Smooth muscle cell (in vitro differentiated cells): Measurements from ENCODE around the gene VPS4A. TPM values are rescaled to one million over a fixed set of nuclear protein-coding genes. Genes with fewer than 3 reads are reported as not detected.

ENCODE experiments used
- DNase-seq: peaks from one replicate; lab custom pipeline; 2025; ENCODE audit not compliant: unreplicated experiment; lab: John Stamatoyannopoulos, UW
- H2AFZ ChIP-seq: fragments of 200-600 bp; sonication (generic); 2 replicates; pipeline ENCODE4 v1.6.0; 2016; ENCODE audit warnings: antibody characterized with exemption, low read depth, mild to moderate bottlenecking
- H3F3A ChIP-seq: fragments of 200-600 bp; sonication (generic); 2 replicates; pipeline ENCODE4 v1.6.0; 2017; ENCODE audit warnings: antibody characterized with exemption, low read depth
- H3K27ac ChIP-seq: fragments of 200-600 bp; sonication (generic); 2 replicates; pipeline ENCODE4 v1.5.1; 2016; ENCODE audit warnings: low read depth, mild to moderate bottlenecking
- H3K27me3 ChIP-seq: fragments of 200-600 bp; sonication (generic); 2 replicates; pipeline ENCODE4 v1.6.1; 2016; ENCODE audit warnings: low read depth, mild to moderate bottlenecking
- H3K36me3 ChIP-seq: fragments of 200-600 bp; sonication (generic); 2 replicates; pipeline ENCODE4 v1.5.1; 2016; ENCODE audit warnings: low read depth
- H3K4me1 ChIP-seq: fragments of 200-600 bp; sonication (generic); 2 replicates; pipeline ENCODE4 v1.5.1; 2016; ENCODE audit warnings: low read depth
- H3K4me2 ChIP-seq: fragments of 200-600 bp; sonication (generic); 2 replicates; pipeline ENCODE4 v1.6.0; 2016; ENCODE audit warnings: mild to moderate bottlenecking
- H3K4me3 ChIP-seq: fragments of 200-600 bp; sonication (generic); 2 replicates; pipeline ENCODE4 v1.5.1; 2016; ENCODE audit warnings: mild to moderate bottlenecking
- H3K79me2 ChIP-seq: fragments of 200-600 bp; sonication (generic); 2 replicates; pipeline ENCODE4 v1.6.0; 2016; ENCODE audit warnings: low read depth, mild to moderate bottlenecking
- H3K9ac ChIP-seq: fragments of 200-600 bp; sonication (generic); 2 replicates; pipeline ENCODE4 v1.6.0; 2016; ENCODE audit warnings: low read depth
- H3K9me3 ChIP-seq: fragments of 200-600 bp; sonication (generic); replicated peaks from 2 replicates; pipeline ENCODE4 v1.5.1; 2016; ENCODE audit warnings: low read depth
- H4K20me1 ChIP-seq: fragments of 200-600 bp; sonication (generic); 2 replicates; pipeline ENCODE4 v1.6.0; 2016; ENCODE audit warnings: low read depth
- CTCF ChIP-seq: fragments of 200-600 bp; sonication (generic); IDR thresholded peaks from 2 replicates; pipeline ENCODE4 v1.5.1; 2017; ENCODE audit warnings: borderline replicate concordance, mild to moderate bottlenecking, antibody characterized with exemption; ENCODE audit not compliant: insufficient read depth, poor library complexity, severe bottlenecking
- WGBS: methylation state at CpG from one replicate; pipeline ENCODE4 v1.1.7; 2016; ENCODE audit warnings: low lambda C conversion rate; 5-methylcytosine and 5-hydroxymethylcytosine counted together
- polyA plus RNA-seq: library from polyadenylated mRNA; unstranded; fragments of >200 nt; fragmentation: Nextera tagmentation; extraction: Ambion mirVana; gene quantifications from 2 replicates; pipeline ENCODE4 v1.2.1, GENCODE V29; 2016
- total RNA-seq: library from RNA; depleted of rRNA; stranded (reverse); fragments of >200 nt; gene quantifications from 2 replicates; pipeline ENCODE4 v1.2.3, GENCODE V29; 2014

The VPS4A gene
- total and polyA plus RNA-seq, 2 experiments from 2014 or later, result 18.7 to 39.9 TPM

DNA sequence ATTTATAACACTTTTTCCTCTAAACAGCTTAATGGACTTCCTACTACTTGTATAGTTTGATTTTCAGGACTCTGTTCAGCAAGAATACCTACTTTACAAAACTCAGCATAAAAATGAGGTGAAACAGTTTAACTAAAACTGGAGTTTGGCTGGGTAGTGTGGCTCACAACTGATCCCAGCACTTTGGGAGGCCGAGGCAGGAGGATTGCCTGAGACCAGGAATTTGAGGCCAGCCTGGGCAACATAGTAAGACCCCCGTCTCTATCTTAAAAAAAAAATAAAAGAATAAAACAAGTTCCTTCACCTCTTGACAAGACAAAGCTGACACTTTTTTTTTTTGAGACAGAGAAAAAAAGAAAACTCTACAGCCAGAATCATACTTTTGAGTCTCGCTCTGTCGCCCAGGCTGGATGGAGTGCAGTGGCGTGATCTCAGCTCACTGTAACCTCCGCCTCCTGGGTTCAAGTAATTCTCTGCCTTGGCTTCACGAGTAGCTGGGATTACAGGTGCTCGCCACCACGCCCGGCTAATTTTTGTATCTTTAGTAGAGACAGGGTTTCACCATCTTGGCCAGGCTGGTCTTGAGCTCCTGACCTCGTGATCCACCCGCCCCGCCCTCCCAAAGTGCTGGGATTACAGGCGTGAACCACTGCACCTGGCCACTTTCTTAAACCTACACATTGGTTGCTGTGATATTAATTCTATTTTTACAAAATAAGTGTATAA lies 16.6 kb downstream of the VPS4A start:
- Histone ChIP-seq H3F3A (peaks cover 3% of the 10 kb centered on the region), H3K36me3 (no peaks in the 10 kb centered on the region), H3K27ac (peak overlapping the region; percentile 19), H3K9me3 (no peaks in the 10 kb centered on the region), H3K9ac (no peak overlapping the region), H3K4me1 (peaks cover 16% of the 10 kb centered on the region), H2AFZ (no peak overlapping the region), H4K20me1 (peaks cover 46% of the 10 kb centered on the region), H3K27me3 (no peaks in the 10 kb centered on the region), H3K4me3 (no peak overlapping the region), H3K79me2 (peaks cover 42% of the 10 kb centered on the region), H3K4me2 (no peak overlapping the region)
- no peak for DNase-seq
- 96% methylated on average over 14 of the region's 14 CpGs for WGBS
- TF ChIP-seq CTCF, result no peak

DNA sequence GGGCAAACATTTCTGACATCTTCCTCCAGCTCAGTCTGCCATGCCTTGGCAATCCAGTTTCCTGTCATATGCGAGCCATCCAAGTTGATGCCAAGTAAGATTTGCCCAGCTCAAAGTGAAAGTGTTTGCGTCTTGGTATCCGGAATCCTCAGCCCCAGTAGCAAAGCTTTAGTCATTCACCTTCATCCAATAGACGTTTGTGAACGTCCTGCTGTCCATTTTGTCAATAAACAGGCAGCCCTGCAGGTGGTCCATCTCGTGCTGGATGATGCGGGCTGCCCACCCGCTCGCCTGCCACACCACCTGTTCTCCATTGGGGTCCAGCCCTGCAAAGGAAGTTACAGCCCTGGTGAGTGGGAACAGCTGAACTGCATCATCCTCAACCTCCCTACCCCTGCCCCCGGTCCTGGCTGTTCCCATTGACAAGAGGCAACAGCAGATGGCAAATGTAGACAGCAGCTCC lies 17.7 kb downstream of the VPS4A start:
- H3K4me1 ChIP-seq, result peaks cover 16% of the 10 kb centered on the region
- peak overlapping the region; percentile 92 for H3K4me2 ChIP-seq
- no peaks in the 10 kb centered on the region for H3K9me3 ChIP-seq
- peaks cover 42% of the 10 kb centered on the region for H3K79me2 ChIP-seq
- 83% methylated on average over 10 of the region's 10 CpGs for WGBS
- no peak for DNase-seq
- H3K36me3 ChIP-seq, result no peaks in the 10 kb centered on the region
- H3F3A ChIP-seq, result peaks cover 3% of the 10 kb centered on the region
- peaks cover 41% of the 10 kb centered on the region for H4K20me1 ChIP-seq
- H3K9ac ChIP-seq, result no peak overlapping the region
- H3K27ac ChIP-seq, result no peak overlapping the region
- TF ChIP-seq CTCF, result no peak
- H3K4me3 ChIP-seq, result peak overlapping the region; percentile 82
- H2AFZ ChIP-seq, result no peak overlapping the region
- no peaks in the 10 kb centered on the region for H3K27me3 ChIP-seq

DNA sequence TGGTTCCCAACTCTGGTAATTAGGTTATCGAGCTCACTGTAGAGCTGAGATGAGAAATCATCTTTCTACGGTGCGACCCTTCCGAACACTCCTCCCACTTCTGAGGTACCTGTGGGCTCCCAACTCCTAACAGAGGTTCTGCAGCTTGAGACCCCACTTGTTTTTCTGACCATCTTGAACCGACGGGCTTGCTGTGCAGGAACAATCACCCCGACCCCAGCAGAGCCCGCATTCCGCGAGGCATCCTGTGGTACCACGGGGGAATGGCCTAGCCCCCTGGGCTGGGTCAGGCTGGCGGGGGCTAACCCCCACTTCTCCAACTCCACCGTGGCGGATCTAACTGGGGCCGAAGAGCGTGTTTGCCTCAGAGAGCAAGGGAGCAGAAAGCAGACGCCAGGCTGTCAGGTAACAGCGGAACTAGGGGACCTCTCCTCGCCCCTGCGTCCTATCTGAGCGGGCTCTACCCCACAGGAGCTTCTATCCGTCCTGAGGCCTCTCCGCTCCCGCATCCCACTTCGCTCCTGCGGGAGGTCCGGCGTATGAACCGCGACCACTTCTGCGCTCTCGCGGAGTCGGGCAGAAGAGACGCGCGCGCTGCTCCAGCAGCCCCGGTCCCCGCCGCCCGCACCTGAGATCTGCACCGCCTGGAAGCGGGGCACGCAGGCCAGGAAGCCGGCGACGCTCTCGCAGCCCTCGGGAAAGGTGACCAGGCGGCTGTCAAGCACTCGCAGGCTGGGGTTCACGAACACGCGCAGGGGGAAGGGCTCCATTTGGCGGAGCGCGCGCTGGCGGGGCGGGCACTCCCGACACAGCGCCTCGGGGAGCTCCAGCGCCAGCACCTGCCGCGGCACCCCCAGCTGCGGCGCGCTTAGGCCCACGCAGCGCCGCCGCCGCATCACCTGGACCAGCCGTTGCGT lies 18.5 kb downstream of the VPS4A start:
- Histone ChIP-seq H2AFZ (no peak overlapping the region), H3K27me3 (no peaks in the 10 kb centered on the region)
- WGBS, result 9% methylated on average over 67 of the region's 77 CpGs

More for the DNA sequence above, 18.5 kb downstream of the VPS4A start:
- peaks cover 3% of the 10 kb centered on the region for H3F3A ChIP-seq
- peak overlapping the region; percentile 87 for H3K27ac ChIP-seq
- H4K20me1 ChIP-seq, result peaks cover 33% of the 10 kb centered on the region
- H3K36me3 ChIP-seq, result no peaks in the 10 kb centered on the region
- H3K4me1 ChIP-seq, result peaks cover 16% of the 10 kb centered on the region
- H3K9me3 ChIP-seq, result no peaks in the 10 kb centered on the region
- no peak for DNase-seq
- H3K4me2 ChIP-seq, result peak overlapping the region; percentile 92
- H3K9ac ChIP-seq, result peak overlapping the region; percentile 74
- peaks cover 38% of the 10 kb centered on the region for H3K79me2 ChIP-seq
- no peak for TF ChIP-seq CTCF
- H3K4me3 ChIP-seq, result peak overlapping the region; percentile 82
